ENCODE data around the gene COL17A1.

Gene COL17A1

GRCh38 chr10:104033401-104033930, 52.2 kb downstream of the COL17A1 start:
- DNase-seq (ENCODE audit: low read depth in 2 of 2) = no peak

- no peak for DNase-seq (ENCODE audit: low read depth in 2 of 2)
Measured at GRCh38 chr10:104032144-104032775, 53.4 kb downstream of the COL17A1 start.

DNA sequence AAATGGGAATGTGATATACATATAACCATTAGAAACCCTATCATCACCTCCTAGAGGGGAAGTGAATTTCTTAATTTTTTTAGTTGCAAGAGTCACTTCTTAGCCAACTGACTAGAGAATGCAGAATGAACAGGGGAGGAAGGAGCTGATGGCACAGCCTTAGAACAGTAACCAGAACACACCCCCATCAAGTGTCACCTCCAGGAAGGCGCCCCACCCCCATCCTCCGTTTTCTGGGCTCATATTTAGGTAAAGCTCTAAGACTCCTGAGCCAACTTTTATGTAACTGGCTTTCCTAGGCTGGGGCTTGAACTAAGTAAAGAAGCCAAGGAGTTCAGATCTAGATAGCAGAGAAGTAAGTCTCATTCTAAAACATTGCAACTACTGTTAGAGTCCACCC, 54.0 kb downstream of the COL17A1 start:
- no peak for DNase-seq (ENCODE audit: low read depth in 2 of 2)

DNA sequence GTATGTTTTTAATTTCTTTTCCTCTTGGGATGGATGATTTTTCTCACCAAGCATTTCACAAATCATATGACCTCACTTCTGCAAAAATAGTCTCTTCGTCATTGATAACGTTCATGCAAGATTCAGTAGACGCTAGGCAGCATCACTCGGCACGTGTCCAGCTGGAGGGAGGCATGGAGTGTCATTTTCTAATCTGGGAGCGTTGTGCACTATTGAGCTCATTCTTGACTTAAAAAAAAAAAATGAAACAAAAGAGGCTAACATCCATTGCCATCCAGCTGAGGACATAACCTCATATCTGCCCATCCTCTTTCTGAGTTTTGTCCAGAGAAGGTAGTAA, 56.2 kb downstream of the COL17A1 start:
- DNase-seq (ENCODE audit: low read depth in 2 of 2) = no peak

GRCh38 chr10:104028823-104029520, 56.7 kb downstream of the COL17A1 start:
- DNase-seq (ENCODE audit: low read depth in 2 of 2) = no peak

GRCh38 chr10:104028146-104028545, 57.5 kb downstream of the COL17A1 start:
- DNase-seq (ENCODE audit: low read depth in 2 of 2) = peak; percentile 13 to 27

DNA sequence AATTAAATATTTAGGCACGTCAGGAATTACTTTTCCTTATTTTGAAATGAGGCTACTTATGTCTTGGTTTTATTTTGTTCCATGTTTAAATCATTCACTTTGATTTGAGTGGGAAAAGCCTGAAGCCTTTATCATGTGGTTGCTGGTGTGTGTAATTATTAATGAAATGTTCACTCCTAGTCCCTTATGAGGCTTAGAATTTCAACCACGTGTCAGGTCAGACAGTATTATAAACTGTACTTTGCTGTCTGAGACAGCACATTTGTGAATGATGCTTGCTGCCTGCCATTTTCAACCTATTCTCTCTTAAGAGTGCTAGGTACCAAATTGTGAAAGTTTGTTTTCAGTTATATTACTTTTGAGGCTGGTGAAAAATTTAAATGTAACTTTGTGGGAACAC, 58.9 kb downstream of the COL17A1 start:
- no peak for DNase-seq (ENCODE audit: low read depth in 2 of 2)

GRCh38 chr10:104025524-104025923, 60.2 kb downstream of the COL17A1 start:
- no peak for DNase-seq (ENCODE audit: low read depth in 2 of 2)

GRCh38 chr10:104022026-104022425, 63.7 kb downstream of the COL17A1 start:
- DNase-seq (ENCODE audit: low read depth in 2 of 2) = no peak

GRCh38 chr10:104021246-104021645, 64.4 kb downstream of the COL17A1 start:
- DNase-seq (ENCODE audit: low read depth in 2 of 2) = no peak

GRCh38 chr10:104020020-104020419, 65.7 kb downstream of the COL17A1 start:
- no peak for DNase-seq (ENCODE audit: low read depth in 2 of 2)

- no peak for DNase-seq (ENCODE audit: low read depth in 2 of 2)
Measured at GRCh38 chr10:104018471-104018870, 67.2 kb downstream of the COL17A1 start.

DNA sequence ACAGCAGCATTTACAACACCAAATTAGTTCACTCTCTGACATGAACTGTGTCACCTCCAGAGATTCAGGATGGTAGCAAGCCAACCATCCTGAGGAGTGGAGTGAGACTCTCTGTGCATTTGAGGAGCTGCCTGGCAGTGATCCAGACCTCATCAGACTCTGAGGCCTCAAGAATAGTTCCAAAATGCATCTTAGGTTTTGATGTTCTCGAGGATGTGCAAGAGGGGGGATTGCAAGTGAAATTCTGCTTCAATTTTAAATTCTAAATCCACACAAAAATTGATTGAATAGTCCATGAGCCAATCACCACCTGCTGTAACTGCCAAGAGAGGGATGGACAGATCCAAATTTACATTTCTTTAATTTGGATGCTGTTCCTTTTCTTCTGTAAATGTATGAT, 69.0 kb downstream of the COL17A1 start:
- DNase-seq (ENCODE audit: low read depth in 2 of 2) = no peak

DNA sequence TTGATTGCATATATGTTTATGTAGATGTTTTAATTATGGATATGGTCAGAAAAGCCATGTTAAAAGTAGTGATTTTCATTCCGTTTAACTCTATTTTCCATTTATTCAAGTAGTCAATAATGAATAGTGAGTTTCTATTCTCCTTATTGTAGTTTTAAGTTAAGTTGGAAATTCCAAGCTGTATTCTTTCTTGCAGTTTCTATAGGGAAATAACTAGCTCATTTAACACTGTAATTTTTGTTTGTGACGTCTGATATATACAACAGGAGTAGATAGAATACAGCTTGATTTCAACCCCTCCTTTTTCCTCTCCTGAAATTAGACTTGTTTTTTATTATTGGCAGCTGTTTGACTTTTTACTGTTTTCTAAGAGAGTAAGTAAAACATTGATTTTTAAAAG, 71.5 kb downstream of the COL17A1 start:
- no peak for DNase-seq (ENCODE audit: low read depth in 2 of 2)

GRCh38 chr10:104013489-104013888, 72.2 kb downstream of the COL17A1 start:
- DNase-seq (ENCODE audit: low read depth in 2 of 2) = no peak

DNA sequence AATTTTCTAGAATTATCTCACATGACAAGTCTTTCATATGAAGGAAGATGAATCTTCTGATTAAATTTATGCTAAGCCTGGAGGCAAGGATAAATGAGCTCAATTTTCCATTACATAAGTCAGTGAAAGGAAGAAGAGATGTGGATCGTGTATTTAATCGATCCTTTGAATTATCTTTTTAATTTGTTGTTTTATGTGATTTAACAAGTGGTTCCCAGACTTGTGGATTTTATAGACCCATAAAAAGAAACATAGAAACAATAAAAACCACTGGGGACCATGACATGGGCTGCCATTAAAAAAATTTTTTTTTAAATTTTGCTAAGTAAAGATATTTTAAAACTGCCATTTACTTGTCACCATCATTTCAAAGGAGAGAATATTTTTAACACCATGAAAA, 73.8 kb downstream of the COL17A1 start:
- DNase-seq (ENCODE audit: low read depth in 2 of 2) = no peak

DNA sequence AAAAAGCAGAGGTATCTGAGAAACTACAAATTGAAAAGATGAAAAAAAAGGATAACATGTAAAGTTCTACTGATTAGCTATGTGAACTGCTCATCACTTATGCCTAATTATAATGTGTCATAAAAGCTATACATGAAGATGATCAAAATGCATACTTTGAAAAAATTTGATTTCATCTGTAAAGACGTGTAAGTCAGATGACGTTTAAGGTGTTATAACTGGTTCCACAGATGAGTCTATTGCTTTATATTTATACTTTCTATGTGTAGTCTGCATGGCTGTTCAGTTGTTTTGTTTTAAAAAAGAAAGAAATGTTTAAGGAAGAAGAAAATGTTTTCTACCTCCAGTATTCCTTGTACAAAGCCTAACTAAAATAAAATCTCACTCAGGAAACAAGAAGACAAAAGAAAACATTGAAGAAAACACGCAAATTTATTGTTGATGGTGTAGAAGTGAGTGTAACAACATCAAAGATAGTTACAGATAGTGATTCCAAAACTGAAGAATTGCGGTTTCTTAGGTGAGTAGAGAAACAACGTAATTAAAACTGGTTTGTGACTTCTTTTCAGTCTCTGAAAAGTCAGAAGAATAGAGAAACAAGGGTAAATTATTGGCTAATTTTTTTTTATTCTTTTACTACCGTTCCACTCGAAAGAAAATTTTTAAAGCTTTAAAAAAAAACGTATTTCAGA, 80.4 kb downstream of the COL17A1 start:
- no peak for DNase-seq (ENCODE audit: low read depth in 2 of 2)

DNA sequence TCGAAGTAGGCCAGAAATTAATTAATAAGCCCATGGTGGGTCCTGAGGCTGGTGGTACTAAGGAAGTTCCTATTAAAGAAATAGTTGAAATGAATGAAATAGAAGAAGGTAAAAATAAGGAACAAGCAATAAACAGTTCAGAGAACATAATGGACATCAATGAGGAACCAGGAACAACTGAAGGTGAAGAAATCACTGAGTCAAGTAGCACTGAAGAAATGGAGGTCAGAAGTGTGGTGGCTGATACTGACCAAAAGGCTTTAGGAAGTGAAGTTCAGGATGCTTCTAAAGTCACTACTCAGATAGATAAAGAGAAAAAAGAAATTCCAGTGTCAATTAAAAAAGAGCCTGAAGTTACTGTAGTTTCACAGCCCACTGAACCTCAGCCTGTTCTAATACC, 82.8 kb downstream of the COL17A1 start:
- DNase-seq (ENCODE audit: low read depth in 2 of 2) = no peak

GRCh38 chr10:103998805-103999204, 86.9 kb downstream of the COL17A1 start:
- DNase-seq (ENCODE audit: low read depth in 2 of 2) = no peak

- no peak for DNase-seq (ENCODE audit: low read depth in 2 of 2)
Measured at GRCh38 chr10:103995134-103995533, 90.5 kb downstream of the COL17A1 start.

- no peak for DNase-seq (ENCODE audit: low read depth in 2 of 2)
Measured at GRCh38 chr10:103991393-103992128, 94.1 kb downstream of the COL17A1 start.

- no peak for DNase-seq (ENCODE audit: low read depth in 2 of 2)
Measured at GRCh38 chr10:103990531-103990930, 95.1 kb downstream of the COL17A1 start.

Measured in stimulated activated CD8-positive, alpha-beta memory T cell treated with anti-CD3 and anti-CD28 coated beads, Interleukin-7, amount 100 ng/mL, for 4 hours (primary cell).